Germinal center (tissue), 1 donor: ENCODE results near the gene GGT1.
A peak's percentile ranks its signal among the peaks of the same experiment; 100 is the strongest.
"Not testable (repeated sequence)": the region's sequence is repeated elsewhere in the genome, so short reads cannot be mapped to it uniquely, and the experiment has no call there.

Experiments used
- DNase-seq: peaks from one replicate; pipeline ENCODE4 v3.0.0; 2012; ENCODE audit warnings: mixed read lengths, low spot score

GGT1 gene

GRCh38 chr22:24584166-24584790 is 18.7 kb upstream of the GGT1 start:
- DNase-seq: no peak

GRCh38 chr22:24584871-24585411 is 18.1 kb upstream of the GGT1 start:
- no peak for DNase-seq

GRCh38 chr22:24585461-24585860 is 17.5 kb upstream of the GGT1 start:
- no peak for DNase-seq

GRCh38 chr22:24585927-24586546 is 17.0 kb upstream of the GGT1 start:
- no peak for DNase-seq

GRCh38 chr22:24587251-24587650 is 15.7 kb upstream of the GGT1 start:
- DNase-seq: no peak

GRCh38 chr22:24587948-24588347 is 15.0 kb upstream of the GGT1 start:
- DNase-seq: no peak

- no peak for DNase-seq
These were observed 14.6 kb upstream of the GGT1 start for GRCh38 chr22:24588381-24588756.

- no peak for DNase-seq
These were observed 14.1 kb upstream of the GGT1 start for GRCh38 chr22:24588757-24589481.

GRCh38 chr22:24589518-24590030 is 13.4 kb upstream of the GGT1 start:
- DNase-seq: no peak

GRCh38 chr22:24590596-24591173 is 12.3 kb upstream of the GGT1 start:
- DNase-seq: no peak

- DNase-seq: no peak
These were observed 11.6 kb upstream of the GGT1 start for GRCh38 chr22:24591286-24591830.

- DNase-seq: no peak
These were observed 10.7 kb upstream of the GGT1 start for GRCh38 chr22:24592058-24592850.

GRCh38 chr22:24592851-24593558 is 10.0 kb upstream of the GGT1 start, which contains the start of gene LRRC75B:
LRRC75B (minus strand) TSS chr22:24593073; CDS start chr22:24593039, 34 bp downstream.
- peak; percentile 75 for DNase-seq

GRCh38 chr22:24593559-24593835 is 9.5 kb upstream of the GGT1 start:
- not testable (repeated sequence) for DNase-seq

- no peak for DNase-seq
These were observed 9.0 kb upstream of the GGT1 start for GRCh38 chr22:24593836-24594568.

GRCh38 chr22:24594569-24595120 is 8.3 kb upstream of the GGT1 start:
- DNase-seq: no peak

GRCh38 chr22:24595228-24595627 is 7.8 kb upstream of the GGT1 start:
- DNase-seq: no peak

- no peak for DNase-seq
These were observed 7.1 kb upstream of the GGT1 start for GRCh38 chr22:24595863-24596262.

GRCh38 chr22:24597076-24597475 is 5.9 kb upstream of the GGT1 start:
- DNase-seq: not testable (repeated sequence)

GRCh38 chr22:24599514-24599913 is 3.5 kb upstream of the GGT1 start:
- DNase-seq: no peak
